Right atrium auricular region (tissue), 2 donors: ENCODE results near the gene PTPRC. TPM values are rescaled to one million over a fixed set of nuclear protein-coding genes. Genes with fewer than 3 reads are reported as not detected.

ENCODE experiments used
- DNase-seq: peaks from one replicate; pipeline ENCODE4 v3.0.0-alpha.2; 2019; ENCODE audit warnings: low spot score
- H3K27ac ChIP-seq, 2 donors: fragments of 200-600 bp; sonication (generic); 1 replicate in 1 of 2; 2 replicates in 1 of 2; pipeline ENCODE4 v1.5.1; 2016 to 2019
- H3K27me3 ChIP-seq, 2 donors: fragments of 200-600 bp; sonication (generic); one replicate each; pipeline versions ENCODE4 v1.5.1 to v1.6.0; 2017 to 2019
- H3K36me3 ChIP-seq: fragments of 200-600 bp; sonication (generic); one replicate; pipeline ENCODE4 v1.5.1; 2016
- H3K4me1 ChIP-seq, 2 donors: fragments of 200-600 bp; sonication (generic); one replicate each; pipeline versions ENCODE4 v1.5.1 to v1.6.0; 2017 to 2019
- H3K4me3 ChIP-seq, 2 donors: fragments of 200-600 bp; sonication (generic); 1 replicate in 1 of 2; 2 replicates in 1 of 2; pipeline ENCODE4 v1.5.1; 2017 to 2019; ENCODE audit warnings: mild to moderate bottlenecking in 1 of 2, moderate library complexity in 1 of 2
- H3K9me3 ChIP-seq, 2 donors: fragments of 200-600 bp; sonication (generic); one replicate each; pipeline ENCODE4 v1.5.1; 2019
- CTCF ChIP-seq, 2 donors: fragments of 200-600 bp; sonication (generic); IDR thresholded peaks; one replicate each; pipeline ENCODE4 v1.5.1; 2019; ENCODE audit warnings: antibody characterized with exemption in 2 of 2
- total RNA-seq, 2 donors: library from RNA; depleted of rRNA; stranded (reverse); fragments of >200 nt; gene quantifications; one replicate each; pipeline ENCODE4 v1.1.0, GENCODE V29; 2016

The PTPRC gene
- total RNA-seq, 2 donors from 2014 or later: 5.5 to 10.1 TPM

- H3K4me1 ChIP-seq: no peaks in the 10 kb centered on the region
- DNase-seq: no peak
- H3K36me3 ChIP-seq: no peaks in the 10 kb centered on the region
- no peaks in the 10 kb centered on the region for H3K9me3 ChIP-seq
- no peaks in the 10 kb centered on the region for H3K27me3 ChIP-seq
- TF ChIP-seq CTCF (IDR thresholded peaks at IDR 0.05): no peak
- no peak overlapping the region for H3K27ac ChIP-seq
- H3K4me3 ChIP-seq: no peak overlapping the region
These were observed 3.3 kb downstream of the PTPRC start for GRCh38 chr1:198641966-198642668.

GRCh38 chr1:198642983-198643382 lies 4.1 kb downstream of the PTPRC start:
- Histone ChIP-seq H3K27ac (no peak overlapping the region), H3K4me3 (no peak overlapping the region), H3K9me3 (no peaks in the 10 kb centered on the region), H3K4me1 (no peaks in the 10 kb centered on the region), H3K36me3 (no peaks in the 10 kb centered on the region), H3K27me3 (no peaks in the 10 kb centered on the region)
- DNase-seq: no peak
- TF ChIP-seq CTCF (IDR thresholded peaks at IDR 0.05): no peak

- DNase-seq: no peak
- H3K27ac ChIP-seq: no peak overlapping the region
- no peaks in the 10 kb centered on the region for H3K36me3 ChIP-seq
- H3K27me3 ChIP-seq: no peaks in the 10 kb centered on the region
- TF ChIP-seq CTCF (IDR thresholded peaks at IDR 0.05): no peak
- H3K4me1 ChIP-seq: no peaks in the 10 kb centered on the region
- no peaks in the 10 kb centered on the region for H3K9me3 ChIP-seq
- no peak overlapping the region for H3K4me3 ChIP-seq
These were observed 5.0 kb downstream of the PTPRC start for GRCh38 chr1:198643808-198644207.

GRCh38 chr1:198647055-198647454 lies 8.2 kb downstream of the PTPRC start:
- no peaks in the 10 kb centered on the region for H3K9me3 ChIP-seq
- H3K27me3 ChIP-seq: no peaks in the 10 kb centered on the region
- no peaks in the 10 kb centered on the region for H3K36me3 ChIP-seq
- H3K4me3 ChIP-seq: no peak overlapping the region
- TF ChIP-seq CTCF (IDR thresholded peaks at IDR 0.05): no peak
- no peak for DNase-seq
- H3K27ac ChIP-seq: no peak overlapping the region
- H3K4me1 ChIP-seq: no peaks in the 10 kb centered on the region

GRCh38 chr1:198648592-198648991 lies 9.8 kb downstream of the PTPRC start:
- H3K9me3 ChIP-seq: no peaks in the 10 kb centered on the region
- H3K4me1 ChIP-seq: no peaks in the 10 kb centered on the region
- H3K4me3 ChIP-seq: no peak overlapping the region
- H3K27ac ChIP-seq: no peak overlapping the region
- no peaks in the 10 kb centered on the region for H3K27me3 ChIP-seq
- no peak for DNase-seq
- no peak for TF ChIP-seq CTCF (IDR thresholded peaks at IDR 0.05)
- H3K36me3 ChIP-seq: no peaks in the 10 kb centered on the region
